Measurements from ENCODE around the gene EDDM13.

DNA sequence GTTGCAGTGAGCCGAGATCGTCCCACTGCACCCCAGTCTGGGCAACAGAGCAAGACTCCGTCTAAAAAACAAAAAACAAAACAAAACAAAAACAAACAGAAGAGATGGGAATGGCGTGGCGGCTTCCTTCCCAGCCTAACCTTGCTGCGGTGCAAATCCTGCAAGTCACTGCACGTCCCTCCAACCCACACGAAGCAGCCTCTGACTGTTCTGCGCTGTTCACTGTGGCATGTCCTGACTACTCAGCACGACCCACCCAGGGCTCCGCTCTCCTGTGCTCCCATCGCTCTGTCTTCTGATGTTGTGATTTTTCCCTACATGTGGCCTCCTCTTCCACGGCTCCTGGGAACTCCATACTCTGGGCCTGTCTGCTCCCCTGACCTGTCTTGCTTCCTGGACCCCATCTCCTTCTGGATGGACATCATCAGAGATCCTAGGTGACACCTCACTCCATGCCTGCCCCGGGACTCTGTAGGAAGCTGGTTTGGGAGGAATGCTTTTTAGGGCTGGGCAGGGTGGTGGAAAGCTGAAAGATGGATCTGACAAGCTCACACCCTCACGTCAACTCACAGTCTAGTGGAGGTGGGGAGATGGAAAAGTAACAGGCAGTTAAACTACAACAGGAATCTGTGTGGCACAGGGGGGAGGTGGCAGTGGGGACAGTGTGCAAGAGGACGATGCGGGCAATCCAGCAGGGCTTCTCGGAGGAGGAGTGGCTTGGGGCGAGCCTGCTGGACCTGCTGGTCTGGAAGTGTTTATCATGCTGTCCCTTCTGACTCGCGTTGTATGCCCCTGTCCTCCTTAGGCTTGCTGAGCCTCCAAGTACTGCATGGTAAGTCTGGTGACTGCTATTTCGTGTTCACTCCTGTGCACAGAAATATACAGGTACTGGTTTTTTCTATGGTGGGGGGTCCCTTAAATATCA is 23.2 kb downstream of the EDDM13 start:
- TF ChIP-seq, protein P1, sequence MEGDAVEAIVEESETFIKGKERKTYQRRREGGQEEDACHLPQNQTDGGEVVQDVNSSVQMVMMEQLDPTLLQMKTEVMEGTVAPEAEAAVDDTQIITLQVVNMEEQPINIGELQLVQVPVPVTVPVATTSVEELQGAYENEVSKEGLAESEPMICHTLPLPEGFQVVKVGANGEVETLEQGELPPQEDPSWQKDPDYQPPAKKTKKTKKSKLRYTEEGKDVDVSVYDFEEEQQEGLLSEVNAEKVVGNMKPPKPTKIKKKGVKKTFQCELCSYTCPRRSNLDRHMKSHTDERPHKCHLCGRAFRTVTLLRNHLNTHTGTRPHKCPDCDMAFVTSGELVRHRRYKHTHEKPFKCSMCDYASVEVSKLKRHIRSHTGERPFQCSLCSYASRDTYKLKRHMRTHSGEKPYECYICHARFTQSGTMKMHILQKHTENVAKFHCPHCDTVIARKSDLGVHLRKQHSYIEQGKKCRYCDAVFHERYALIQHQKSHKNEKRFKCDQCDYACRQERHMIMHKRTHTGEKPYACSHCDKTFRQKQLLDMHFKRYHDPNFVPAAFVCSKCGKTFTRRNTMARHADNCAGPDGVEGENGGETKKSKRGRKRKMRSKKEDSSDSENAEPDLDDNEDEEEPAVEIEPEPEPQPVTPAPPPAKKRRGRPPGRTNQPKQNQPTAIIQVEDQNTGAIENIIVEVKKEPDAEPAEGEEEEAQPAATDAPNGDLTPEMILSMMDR (conservative IDR thresholded peaks at IDR 0.05; ENCODE audit: low read depth, low read length), result no peak
- no peak for TF ChIP-seq EZH2 (IDR thresholded peaks at IDR 0.05; ENCODE audit: low read length, unreplicated experiment)
- no peak for TF ChIP-seq EZH2phosphoT487 (IDR thresholded peaks at IDR 0.05; ENCODE audit: borderline replicate concordance, low read length)
